Measurements from ENCODE around the gene CLEC2D.
"Not testable (repeated sequence)": the region's sequence is repeated elsewhere in the genome, so short reads cannot be mapped to it uniquely, and the experiment has no call there.

The CLEC2D gene

GRCh38 chr12:9706086-9706685, 36.7 kb downstream of the CLEC2D start:
- H3K27me3 ChIP-seq (ENCODE audit: control insufficient read depth in 5 of 5, insufficient read depth in 4 of 5, low read length in 5 of 5), result peaks cover 0 to 4% (median 0%) of the 10 kb centered on the region in 5 donors
- H3K9ac ChIP-seq (ENCODE audit: low read length in 5 of 5), result no peak overlapping the region
- no peak overlapping the region for H3K4me3 ChIP-seq (ENCODE audit: low read depth in 1 of 5, low read length in 5 of 5)
- H3K4me1 ChIP-seq (ENCODE audit: control insufficient read depth in 5 of 5, insufficient read depth in 5 of 5, low read length in 5 of 5), result peaks cover 0 to 8% (median 4%) of the 10 kb centered on the region in 5 donors
- no peak overlapping the region for H3K27ac ChIP-seq (ENCODE audit: low read depth, low read length)
- no peaks in the 10 kb centered on the region for H3K36me3 ChIP-seq (ENCODE audit: control insufficient read depth in 5 of 5, insufficient read depth in 5 of 5, low read length in 5 of 5)
- peaks cover 0 to 4% (median 0%) of the 10 kb centered on the region in 5 donors for H3K9me3 ChIP-seq (ENCODE audit: control insufficient read depth in 5 of 5, low read length in 5 of 5)

- no peaks in the 10 kb centered on the region for H3K9me3 ChIP-seq (ENCODE audit: control insufficient read depth in 5 of 5, low read length in 5 of 5)
- no peak overlapping the region for H3K9ac ChIP-seq (ENCODE audit: low read length in 5 of 5)
- no peaks in the 10 kb centered on the region for H3K36me3 ChIP-seq (ENCODE audit: control insufficient read depth in 5 of 5, insufficient read depth in 5 of 5, low read length in 5 of 5)
- H3K4me1 ChIP-seq (ENCODE audit: control insufficient read depth in 5 of 5, insufficient read depth in 5 of 5, low read length in 5 of 5), result peaks cover 0 to 5% (median 4%) of the 10 kb centered on the region in 5 donors
- peaks cover 0 to 4% (median 0%) of the 10 kb centered on the region in 5 donors for H3K27me3 ChIP-seq (ENCODE audit: control insufficient read depth in 5 of 5, insufficient read depth in 4 of 5, low read length in 5 of 5)
- no peak overlapping the region for H3K4me3 ChIP-seq (ENCODE audit: low read depth in 1 of 5, low read length in 5 of 5)
- H3K27ac ChIP-seq (ENCODE audit: low read depth, low read length), result no peak overlapping the region
Observed at GRCh38 chr12:9707356-9707755, 37.8 kb downstream of the CLEC2D start.

- Histone ChIP-seq H3K27ac (ENCODE audit: low read depth, low read length) (no peak overlapping the region), H3K4me1 (ENCODE audit: control insufficient read depth in 5 of 5, insufficient read depth in 5 of 5, low read length in 5 of 5) (peaks cover 0 to 5% (median 4%) of the 10 kb centered on the region in 5 donors), H3K36me3 (ENCODE audit: control insufficient read depth in 5 of 5, insufficient read depth in 5 of 5, low read length in 5 of 5) (no peaks in the 10 kb centered on the region), H3K27me3 (ENCODE audit: control insufficient read depth in 5 of 5, insufficient read depth in 4 of 5, low read length in 5 of 5) (peaks cover 0 to 4% (median 0%) of the 10 kb centered on the region in 5 donors), H3K9me3 (ENCODE audit: control insufficient read depth in 5 of 5, low read length in 5 of 5) (no peaks in the 10 kb centered on the region), H3K9ac (ENCODE audit: low read length in 5 of 5) (no peak overlapping the region), H3K4me3 (ENCODE audit: low read depth in 1 of 5, low read length in 5 of 5) (no peak overlapping the region)
Observed at GRCh38 chr12:9707864-9708808, 38.6 kb downstream of the CLEC2D start.

- Histone ChIP-seq H3K27me3 (ENCODE audit: control insufficient read depth in 5 of 5, insufficient read depth in 4 of 5, low read length in 5 of 5) (peaks cover 0 to 4% (median 0%) of the 10 kb centered on the region in 5 donors), H3K9me3 (ENCODE audit: control insufficient read depth in 5 of 5, low read length in 5 of 5) (no peaks in the 10 kb centered on the region), H3K4me1 (ENCODE audit: control insufficient read depth in 5 of 5, insufficient read depth in 5 of 5, low read length in 5 of 5) (peaks cover 0 to 5% (median 4%) of the 10 kb centered on the region in 5 donors), H3K4me3 (ENCODE audit: low read depth in 1 of 5, low read length in 5 of 5) (no peak overlapping the region), H3K9ac (ENCODE audit: low read length in 5 of 5) (no peak overlapping the region), H3K36me3 (ENCODE audit: control insufficient read depth in 5 of 5, insufficient read depth in 5 of 5, low read length in 5 of 5) (no peaks in the 10 kb centered on the region), H3K27ac (ENCODE audit: low read depth, low read length) (no peak overlapping the region)
Observed at GRCh38 chr12:9708853-9709252, 39.3 kb downstream of the CLEC2D start.

- Histone ChIP-seq H3K36me3 (ENCODE audit: control insufficient read depth in 5 of 5, insufficient read depth in 5 of 5, low read length in 5 of 5) (no peaks in the 10 kb centered on the region), H3K4me1 (ENCODE audit: control insufficient read depth in 5 of 5, insufficient read depth in 5 of 5, low read length in 5 of 5) (peaks cover 0 to 5% (median 4%) of the 10 kb centered on the region in 5 donors), H3K27me3 (ENCODE audit: control insufficient read depth in 5 of 5, insufficient read depth in 4 of 5, low read length in 5 of 5) (peaks cover 0 to 4% (median 0%) of the 10 kb centered on the region in 5 donors), H3K27ac (ENCODE audit: low read depth, low read length) (no peak overlapping the region), H3K4me3 (ENCODE audit: low read depth in 1 of 5, low read length in 5 of 5) (no peak overlapping the region), H3K9ac (ENCODE audit: low read length in 5 of 5) (no peak overlapping the region), H3K9me3 (ENCODE audit: control insufficient read depth in 5 of 5, low read length in 5 of 5) (no peaks in the 10 kb centered on the region)
Observed at GRCh38 chr12:9710584-9711375, 41.3 kb downstream of the CLEC2D start.

GRCh38 chr12:9711664-9712063, 42.2 kb downstream of the CLEC2D start:
- Histone ChIP-seq H3K9ac (ENCODE audit: low read length in 5 of 5) (no peak overlapping the region), H3K36me3 (ENCODE audit: control insufficient read depth in 5 of 5, insufficient read depth in 5 of 5, low read length in 5 of 5) (no peaks in the 10 kb centered on the region), H3K27ac (ENCODE audit: low read depth, low read length) (no peak overlapping the region), H3K4me3 (ENCODE audit: low read depth in 1 of 5, low read length in 5 of 5) (no peak overlapping the region), H3K9me3 (ENCODE audit: control insufficient read depth in 5 of 5, low read length in 5 of 5) (no peaks in the 10 kb centered on the region), H3K4me1 (ENCODE audit: control insufficient read depth in 5 of 5, insufficient read depth in 5 of 5, low read length in 5 of 5) (peaks cover 0 to 5% (median 4%) of the 10 kb centered on the region in 5 donors), H3K27me3 (ENCODE audit: control insufficient read depth in 5 of 5, insufficient read depth in 4 of 5, low read length in 5 of 5) (peaks cover 0 to 4% (median 0%) of the 10 kb centered on the region in 5 donors)

- H3K9me3 ChIP-seq (ENCODE audit: control insufficient read depth in 5 of 5, low read length in 5 of 5); H3K4me1 ChIP-seq (ENCODE audit: control insufficient read depth in 5 of 5, insufficient read depth in 5 of 5, low read length in 5 of 5); H3K36me3 ChIP-seq (ENCODE audit: control insufficient read depth in 5 of 5, insufficient read depth in 5 of 5, low read length in 5 of 5); H3K9ac ChIP-seq (ENCODE audit: low read length in 5 of 5); H3K27me3 ChIP-seq (ENCODE audit: control insufficient read depth in 5 of 5, insufficient read depth in 4 of 5, low read length in 5 of 5); H3K27ac ChIP-seq (ENCODE audit: low read depth, low read length); H3K4me3 ChIP-seq (ENCODE audit: low read depth in 1 of 5, low read length in 5 of 5): not testable (repeated sequence)
Observed at GRCh38 chr12:9713032-9713558, 43.6 kb downstream of the CLEC2D start.

- no peaks in the 10 kb centered on the region for H3K9me3 ChIP-seq (ENCODE audit: control insufficient read depth in 5 of 5, low read length in 5 of 5)
- no peak overlapping the region for H3K27ac ChIP-seq (ENCODE audit: low read depth, low read length)
- no peaks in the 10 kb centered on the region for H3K27me3 ChIP-seq (ENCODE audit: control insufficient read depth in 5 of 5, insufficient read depth in 4 of 5, low read length in 5 of 5)
- H3K36me3 ChIP-seq (ENCODE audit: control insufficient read depth in 5 of 5, insufficient read depth in 5 of 5, low read length in 5 of 5), result no peaks in the 10 kb centered on the region
- no peak overlapping the region for H3K9ac ChIP-seq (ENCODE audit: low read length in 5 of 5)
- no peak overlapping the region for H3K4me3 ChIP-seq (ENCODE audit: low read depth in 1 of 5, low read length in 5 of 5)
- no peaks in the 10 kb centered on the region for H3K4me1 ChIP-seq (ENCODE audit: control insufficient read depth in 5 of 5, insufficient read depth in 5 of 5, low read length in 5 of 5)
Observed at GRCh38 chr12:9717070-9717925, 47.8 kb downstream of the CLEC2D start.

- H3K9ac ChIP-seq (ENCODE audit: low read length in 5 of 5), result no peak overlapping the region
- H3K4me3 ChIP-seq (ENCODE audit: low read depth in 1 of 5, low read length in 5 of 5), result no peak overlapping the region
- no peaks in the 10 kb centered on the region for H3K4me1 ChIP-seq (ENCODE audit: control insufficient read depth in 5 of 5, insufficient read depth in 5 of 5, low read length in 5 of 5)
- no peaks in the 10 kb centered on the region for H3K9me3 ChIP-seq (ENCODE audit: control insufficient read depth in 5 of 5, low read length in 5 of 5)
- H3K36me3 ChIP-seq (ENCODE audit: control insufficient read depth in 5 of 5, insufficient read depth in 5 of 5, low read length in 5 of 5), result no peaks in the 10 kb centered on the region
- H3K27me3 ChIP-seq (ENCODE audit: control insufficient read depth in 5 of 5, insufficient read depth in 4 of 5, low read length in 5 of 5), result no peaks in the 10 kb centered on the region
- H3K27ac ChIP-seq (ENCODE audit: low read depth, low read length), result no peak overlapping the region
Observed at GRCh38 chr12:9718968-9719367, 49.5 kb downstream of the CLEC2D start.

Data from subcutaneous abdominal adipose tissue (tissue), 5 donors.